Measurements from ENCODE around the gene PGBD5.

PGBD5 gene

DNA sequence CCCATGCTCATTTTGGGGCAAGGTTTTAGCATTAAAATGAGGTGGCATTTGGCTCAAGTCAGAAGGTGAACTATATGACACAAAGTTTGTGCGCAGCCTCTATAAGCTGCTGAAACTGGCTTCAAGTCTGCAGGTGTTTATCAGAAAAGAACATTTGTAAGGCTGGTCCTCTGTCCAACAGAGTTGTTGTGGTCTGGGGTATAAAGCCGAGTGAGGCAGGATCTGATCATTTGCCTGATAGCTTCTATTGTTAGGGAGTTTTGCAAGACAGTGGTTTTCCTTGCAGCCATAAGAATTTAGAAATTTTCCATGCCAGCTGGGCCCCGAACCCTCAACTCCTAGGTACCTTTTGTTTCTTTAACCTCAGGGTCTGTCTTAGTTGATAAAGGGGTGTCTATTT is 130.8 kb downstream of the PGBD5 start:
- H3K4me3 ChIP-seq (ENCODE audit: low read depth in 1 of 2, low read length in 2 of 2), result no peak overlapping the region
- H3K9me3 ChIP-seq (ENCODE audit: control insufficient read depth in 1 of 2, low read length in 2 of 2), result no peaks in the 10 kb centered on the region
- no peak overlapping the region for H3K27ac ChIP-seq (ENCODE audit: low read depth, low read length)
- H3K36me3 ChIP-seq (ENCODE audit: control insufficient read depth in 1 of 2, insufficient read depth in 2 of 2, low read length in 2 of 2), result no peaks in the 10 kb centered on the region
- peaks cover 3 to 7% of the 10 kb centered on the region in 2 donors for H3K27me3 ChIP-seq (ENCODE audit: control insufficient read depth in 1 of 2, insufficient read depth in 2 of 2, low read length in 2 of 2)
- peaks cover 8 to 11% of the 10 kb centered on the region in 2 donors for H3K4me1 ChIP-seq (ENCODE audit: control insufficient read depth in 1 of 2, insufficient read depth in 2 of 2, low read length in 2 of 2)
- no peak overlapping the region for H3K9ac ChIP-seq (ENCODE audit: low read depth in 1 of 2, low read length in 2 of 2)

DNA sequence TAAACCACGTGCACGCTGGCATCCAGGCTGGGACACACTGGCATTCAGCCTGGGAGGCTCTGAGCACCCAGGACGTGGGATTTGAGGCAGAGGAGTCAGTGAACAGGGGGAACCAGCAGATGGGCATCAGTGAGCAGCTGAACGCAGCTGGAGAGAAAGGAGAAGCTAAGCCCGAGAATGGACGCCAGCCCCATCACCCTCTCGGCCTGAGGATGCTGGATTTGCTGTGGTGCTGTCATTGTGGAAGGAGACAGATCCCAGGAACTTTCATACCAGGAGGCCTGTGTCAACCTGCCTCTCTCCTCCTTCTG is 132.8 kb downstream of the PGBD5 start:
- no peak overlapping the region for H3K27ac ChIP-seq (ENCODE audit: low read depth, low read length)

DNA sequence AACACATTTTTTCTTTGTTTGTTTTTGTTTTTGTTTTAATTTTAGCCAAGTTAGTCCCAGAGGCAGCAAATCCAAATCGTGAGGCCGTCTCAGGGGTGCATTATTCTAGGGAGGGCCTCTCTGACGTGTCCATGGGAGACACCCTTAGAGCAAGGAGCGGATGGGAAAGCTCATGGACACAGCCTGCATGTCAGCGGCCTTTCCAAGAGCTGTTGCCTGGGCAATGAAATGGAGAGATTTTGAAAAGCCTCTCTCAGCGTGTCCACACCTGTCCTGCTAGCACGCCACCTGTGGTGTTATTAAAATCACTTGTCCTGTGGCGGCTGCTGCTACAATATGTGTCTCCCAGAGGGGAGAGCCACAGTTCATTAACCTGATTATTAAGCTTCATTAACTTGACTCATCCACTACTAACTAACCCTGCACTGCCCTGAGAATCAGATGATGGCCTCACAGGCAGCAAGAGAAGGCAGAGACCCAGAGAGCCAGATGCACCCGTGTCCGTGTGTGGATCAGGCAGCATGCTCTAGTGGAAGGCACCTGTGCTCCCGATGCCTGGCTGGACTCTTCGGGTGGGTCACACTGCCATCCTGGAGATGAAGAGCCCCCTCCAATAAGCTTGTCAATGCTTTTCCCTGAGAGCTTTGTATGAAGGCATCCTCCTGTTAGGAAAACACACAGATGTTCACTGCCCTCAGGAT is 133.3 kb downstream of the PGBD5 start:
- Histone ChIP-seq H3K4me1 (ENCODE audit: control insufficient read depth in 1 of 2, insufficient read depth in 2 of 2, low read length in 2 of 2) (no peaks in the 10 kb centered on the region), H3K27ac (ENCODE audit: low read depth, low read length) (no peak overlapping the region), H3K9ac (ENCODE audit: low read depth in 1 of 2, low read length in 2 of 2) (no peak overlapping the region), H3K36me3 (ENCODE audit: control insufficient read depth in 1 of 2, insufficient read depth in 2 of 2, low read length in 2 of 2) (no peaks in the 10 kb centered on the region), H3K4me3 (ENCODE audit: low read depth in 1 of 2, low read length in 2 of 2) (no peak overlapping the region), H3K9me3 (ENCODE audit: control insufficient read depth in 1 of 2, low read length in 2 of 2) (no peaks in the 10 kb centered on the region), H3K27me3 (ENCODE audit: control insufficient read depth in 1 of 2, insufficient read depth in 2 of 2, low read length in 2 of 2) (peaks cover 3 to 7% of the 10 kb centered on the region in 2 donors)

More for the DNA sequence above, 132.8 kb downstream of the PGBD5 start:
- Histone ChIP-seq H3K4me3 (ENCODE audit: low read depth in 1 of 2, low read length in 2 of 2) (no peak overlapping the region), H3K9ac (ENCODE audit: low read depth in 1 of 2, low read length in 2 of 2) (no peak overlapping the region), H3K27me3 (ENCODE audit: control insufficient read depth in 1 of 2, insufficient read depth in 2 of 2, low read length in 2 of 2) (peaks cover 3 to 7% of the 10 kb centered on the region in 2 donors), H3K9me3 (ENCODE audit: control insufficient read depth in 1 of 2, low read length in 2 of 2) (no peaks in the 10 kb centered on the region), H3K36me3 (ENCODE audit: control insufficient read depth in 1 of 2, insufficient read depth in 2 of 2, low read length in 2 of 2) (no peaks in the 10 kb centered on the region), H3K4me1 (ENCODE audit: control insufficient read depth in 1 of 2, insufficient read depth in 2 of 2, low read length in 2 of 2) (no peaks in the 10 kb centered on the region)

DNA sequence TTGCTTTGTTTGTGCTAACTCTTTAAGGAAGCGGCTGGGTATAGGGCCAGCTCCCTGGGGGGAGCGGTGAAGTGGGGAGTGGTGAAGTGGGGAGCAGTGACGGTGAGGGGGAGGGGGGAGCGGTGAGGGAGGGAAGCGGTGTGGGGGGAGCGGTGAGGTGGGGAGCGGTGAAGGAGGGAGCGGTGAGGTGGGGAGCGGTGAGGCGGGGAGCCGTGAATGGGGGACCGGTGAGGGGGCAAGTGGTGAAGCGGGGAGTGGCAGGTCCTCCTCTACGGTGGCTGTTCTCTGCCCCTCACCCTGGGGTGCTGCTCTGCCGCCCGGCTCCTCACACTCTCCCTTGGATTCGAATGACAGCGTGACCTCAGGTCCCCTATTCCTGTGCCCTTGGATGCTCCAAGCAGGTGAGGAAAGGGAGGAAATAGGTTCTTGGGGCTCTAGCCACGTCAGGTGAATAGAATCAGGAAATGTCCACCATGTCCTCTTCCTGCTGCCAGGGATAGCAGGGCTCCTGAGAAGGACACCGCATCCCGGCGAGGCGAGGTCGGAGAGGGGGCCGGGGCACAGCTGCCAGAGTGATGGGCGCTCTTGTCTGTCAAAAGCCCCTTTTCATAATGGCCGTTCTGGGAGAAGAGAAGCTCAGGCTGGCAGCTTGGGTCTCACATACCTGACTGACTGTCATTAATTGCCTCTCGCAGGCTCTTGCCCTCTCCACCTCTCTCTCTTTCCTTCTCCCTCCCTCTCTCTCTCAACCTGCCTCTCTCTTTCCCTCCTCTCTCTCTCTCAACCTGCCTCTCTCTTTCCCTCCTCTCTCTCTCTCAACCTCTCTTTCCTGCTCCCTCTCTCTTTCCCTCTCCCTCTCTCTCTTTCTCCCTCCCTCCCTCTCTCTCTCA is 134.2 kb downstream of the PGBD5 start:
- H3K36me3 ChIP-seq (ENCODE audit: control insufficient read depth in 1 of 2, insufficient read depth in 2 of 2, low read length in 2 of 2), result no peaks in the 10 kb centered on the region
- H3K27ac ChIP-seq (ENCODE audit: low read depth, low read length), result no peak overlapping the region
- peaks cover 3 to 7% of the 10 kb centered on the region in 2 donors for H3K27me3 ChIP-seq (ENCODE audit: control insufficient read depth in 1 of 2, insufficient read depth in 2 of 2, low read length in 2 of 2)
- no peaks in the 10 kb centered on the region for H3K9me3 ChIP-seq (ENCODE audit: control insufficient read depth in 1 of 2, low read length in 2 of 2)
- H3K4me1 ChIP-seq (ENCODE audit: control insufficient read depth in 1 of 2, insufficient read depth in 2 of 2, low read length in 2 of 2), result no peaks in the 10 kb centered on the region
- H3K4me3 ChIP-seq (ENCODE audit: low read depth in 1 of 2, low read length in 2 of 2), result no peak overlapping the region
- H3K9ac ChIP-seq (ENCODE audit: low read depth in 1 of 2, low read length in 2 of 2), result no peak overlapping the region

DNA sequence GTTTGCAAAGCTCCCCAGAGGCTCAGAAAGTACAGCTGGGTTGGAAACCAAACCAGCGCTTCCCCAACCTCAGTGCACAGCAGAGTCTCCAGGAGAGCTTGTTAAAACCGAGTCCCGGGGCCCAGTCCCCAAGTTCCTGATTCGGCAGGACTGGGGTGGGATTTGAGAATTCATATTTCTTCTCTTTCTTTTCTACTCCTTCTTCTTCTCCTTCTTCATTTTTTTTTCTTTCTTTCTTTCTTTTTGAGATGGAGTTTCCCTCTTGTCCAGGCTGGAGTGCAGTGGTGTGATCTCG is 136.8 kb downstream of the PGBD5 start:
- Histone ChIP-seq H3K4me3 (ENCODE audit: low read depth in 1 of 2, low read length in 2 of 2) (no peak overlapping the region), H3K9ac (ENCODE audit: low read depth in 1 of 2, low read length in 2 of 2) (no peak overlapping the region), H3K9me3 (ENCODE audit: control insufficient read depth in 1 of 2, low read length in 2 of 2) (no peaks in the 10 kb centered on the region), H3K4me1 (ENCODE audit: control insufficient read depth in 1 of 2, insufficient read depth in 2 of 2, low read length in 2 of 2) (peaks cover 0 to 8% of the 10 kb centered on the region in 2 donors), H3K36me3 (ENCODE audit: control insufficient read depth in 1 of 2, insufficient read depth in 2 of 2, low read length in 2 of 2) (no peaks in the 10 kb centered on the region), H3K27ac (ENCODE audit: low read depth, low read length) (no peak overlapping the region), H3K27me3 (ENCODE audit: control insufficient read depth in 1 of 2, insufficient read depth in 2 of 2, low read length in 2 of 2) (peaks cover 3 to 7% of the 10 kb centered on the region in 2 donors)

DNA sequence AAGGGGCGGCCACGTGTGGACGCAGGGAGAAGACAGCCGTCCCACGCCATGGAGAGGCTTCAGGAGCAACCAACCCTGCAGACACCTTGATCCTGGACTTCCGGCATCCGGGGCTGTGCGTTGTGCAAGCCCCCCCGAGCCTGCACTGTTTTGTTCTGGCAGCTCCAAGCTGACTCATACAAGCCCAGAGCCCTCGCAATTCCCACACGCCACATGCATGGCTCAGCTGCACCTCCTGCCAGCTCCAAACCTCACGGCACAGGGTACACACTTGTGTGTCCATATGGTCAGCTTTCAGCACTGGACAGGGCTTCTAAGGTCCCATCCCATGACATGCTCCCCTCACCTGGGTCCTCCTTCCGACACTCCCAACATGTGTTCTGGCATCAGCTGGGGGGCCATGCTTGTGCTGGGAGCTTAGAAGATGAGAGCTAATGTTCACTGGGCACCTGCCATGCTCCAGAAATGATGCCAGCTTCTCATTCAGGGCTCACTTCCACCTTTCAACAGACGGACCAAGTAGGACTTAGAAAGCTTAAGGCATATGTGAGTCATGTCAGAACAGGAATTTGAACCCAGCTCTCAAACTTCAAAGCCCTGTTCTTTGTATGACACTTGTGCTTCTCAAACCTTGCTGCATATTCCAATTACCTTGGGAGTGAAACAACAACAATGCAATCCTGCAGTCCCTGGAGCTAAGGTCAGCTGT is 137.3 kb downstream of the PGBD5 start:
- no peak overlapping the region for H3K4me3 ChIP-seq (ENCODE audit: low read depth in 1 of 2, low read length in 2 of 2)
- H3K9me3 ChIP-seq (ENCODE audit: control insufficient read depth in 1 of 2, low read length in 2 of 2), result no peaks in the 10 kb centered on the region
- no peaks in the 10 kb centered on the region for H3K36me3 ChIP-seq (ENCODE audit: control insufficient read depth in 1 of 2, insufficient read depth in 2 of 2, low read length in 2 of 2)
- no peak overlapping the region for H3K27ac ChIP-seq (ENCODE audit: low read depth, low read length)
- H3K4me1 ChIP-seq (ENCODE audit: control insufficient read depth in 1 of 2, insufficient read depth in 2 of 2, low read length in 2 of 2), result peaks cover 0 to 8% of the 10 kb centered on the region in 2 donors
- H3K9ac ChIP-seq (ENCODE audit: low read depth in 1 of 2, low read length in 2 of 2), result no peak overlapping the region
- peaks cover 3 to 7% of the 10 kb centered on the region in 2 donors for H3K27me3 ChIP-seq (ENCODE audit: control insufficient read depth in 1 of 2, insufficient read depth in 2 of 2, low read length in 2 of 2)

DNA sequence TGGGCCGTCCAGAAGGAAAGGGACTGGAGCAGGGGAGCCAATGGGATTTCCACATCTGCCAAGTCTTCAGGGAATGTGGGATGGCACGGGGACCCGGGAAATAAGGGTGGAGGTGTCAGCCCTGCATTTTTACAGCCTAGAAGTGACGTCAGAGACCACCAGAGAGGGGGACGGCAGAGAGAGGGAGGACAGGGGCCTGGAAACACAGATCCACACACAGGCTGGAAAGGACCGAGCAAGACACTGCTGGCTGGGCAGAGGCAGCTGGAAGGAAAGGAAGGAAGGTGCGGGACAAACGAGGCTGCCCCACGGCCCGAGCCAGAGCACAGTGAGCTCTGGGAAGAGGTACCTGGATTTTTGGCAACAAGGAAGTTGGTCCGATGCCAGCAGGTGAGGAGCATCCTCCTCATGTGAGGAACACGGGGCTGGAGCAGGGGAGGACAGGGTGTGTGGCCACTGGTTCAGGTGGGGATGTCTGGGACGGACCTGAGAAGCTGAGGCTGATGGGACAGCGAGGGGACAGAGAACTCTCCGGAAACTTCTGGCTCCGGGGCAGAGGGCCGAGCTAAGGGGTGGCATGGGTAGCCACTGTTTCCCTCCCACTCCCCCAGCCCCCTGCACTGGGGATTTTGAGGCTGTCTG is 138.3 kb downstream of the PGBD5 start:
- Histone ChIP-seq H3K4me3 (ENCODE audit: low read depth in 1 of 2, low read length in 2 of 2) (no peak overlapping the region), H3K9ac (ENCODE audit: low read depth in 1 of 2, low read length in 2 of 2) (no peak overlapping the region), H3K27me3 (ENCODE audit: control insufficient read depth in 1 of 2, insufficient read depth in 2 of 2, low read length in 2 of 2) (peaks cover under 1 to 3% of the 10 kb centered on the region in 2 donors), H3K4me1 (ENCODE audit: control insufficient read depth in 1 of 2, insufficient read depth in 2 of 2, low read length in 2 of 2) (peaks cover 0 to 8% of the 10 kb centered on the region in 2 donors), H3K9me3 (ENCODE audit: control insufficient read depth in 1 of 2, low read length in 2 of 2) (no peaks in the 10 kb centered on the region), H3K27ac (ENCODE audit: low read depth, low read length) (no peak overlapping the region), H3K36me3 (ENCODE audit: control insufficient read depth in 1 of 2, insufficient read depth in 2 of 2, low read length in 2 of 2) (no peaks in the 10 kb centered on the region)

DNA sequence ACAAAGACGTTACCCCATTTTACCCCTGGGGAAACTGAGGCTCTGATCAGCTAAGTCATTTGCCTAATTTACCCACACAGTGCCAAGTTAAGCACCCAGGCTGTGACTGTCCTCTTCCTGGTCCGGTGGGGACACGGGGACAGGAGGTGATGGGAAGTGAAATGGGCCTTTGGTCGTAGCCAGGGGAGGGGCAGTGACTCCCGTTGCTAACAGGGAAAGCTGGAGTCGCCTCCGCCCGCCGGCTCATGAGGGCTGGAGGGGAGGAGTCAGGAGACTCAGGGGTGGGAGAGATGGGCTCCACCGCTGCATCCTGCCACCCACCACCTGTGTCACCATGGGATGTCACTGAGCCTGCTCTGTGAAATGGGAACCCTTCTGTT is 139.3 kb downstream of the PGBD5 start:
- Histone ChIP-seq H3K27ac (ENCODE audit: low read depth, low read length) (no peak overlapping the region), H3K4me1 (ENCODE audit: control insufficient read depth in 1 of 2, insufficient read depth in 2 of 2, low read length in 2 of 2) (peaks cover 6 to 8% of the 10 kb centered on the region in 2 donors), H3K9ac (ENCODE audit: low read depth in 1 of 2, low read length in 2 of 2) (no peak overlapping the region), H3K36me3 (ENCODE audit: control insufficient read depth in 1 of 2, insufficient read depth in 2 of 2, low read length in 2 of 2) (no peaks in the 10 kb centered on the region), H3K9me3 (ENCODE audit: control insufficient read depth in 1 of 2, low read length in 2 of 2) (no peaks in the 10 kb centered on the region), H3K27me3 (ENCODE audit: control insufficient read depth in 1 of 2, insufficient read depth in 2 of 2, low read length in 2 of 2) (no peaks in the 10 kb centered on the region), H3K4me3 (ENCODE audit: low read depth in 1 of 2, low read length in 2 of 2) (no peak overlapping the region)

DNA sequence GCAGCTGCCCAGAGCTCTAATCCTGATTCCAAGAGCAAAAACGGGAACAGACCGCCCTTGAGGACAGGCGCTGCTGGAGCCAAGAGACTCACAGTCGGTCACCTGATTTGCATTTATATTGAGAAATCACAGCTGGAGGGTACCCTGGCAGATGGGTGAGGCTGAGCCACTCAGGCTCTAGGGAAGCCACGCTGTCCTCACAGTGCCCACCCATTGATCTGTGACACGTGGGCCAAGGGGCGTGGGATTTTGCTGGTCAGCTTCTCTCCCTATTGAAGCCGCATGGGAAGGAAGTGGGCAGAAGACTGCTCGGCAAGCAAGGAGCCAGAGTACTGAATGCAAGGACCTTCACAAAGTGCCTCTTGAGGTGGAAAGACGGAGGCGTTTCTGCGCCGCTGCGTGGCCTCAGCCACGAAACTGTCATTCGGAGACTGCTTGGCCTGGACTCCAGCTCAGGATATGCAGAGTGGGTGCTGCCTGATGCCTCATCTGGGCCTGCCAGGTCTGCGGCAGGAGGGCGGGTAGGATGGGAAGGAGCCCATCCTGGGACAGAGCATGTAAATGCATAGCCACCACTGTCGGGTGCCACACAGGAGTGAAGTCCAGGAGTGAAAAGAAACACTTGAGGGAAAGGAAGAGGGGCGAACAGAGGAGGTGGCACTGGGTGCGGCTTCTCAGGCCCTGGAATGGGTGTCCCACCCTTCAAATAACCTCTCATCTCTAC is 139.8 kb downstream of the PGBD5 start:
- Histone ChIP-seq H3K27ac (ENCODE audit: low read depth, low read length) (no peak overlapping the region), H3K4me1 (ENCODE audit: control insufficient read depth in 1 of 2, insufficient read depth in 2 of 2, low read length in 2 of 2) (peaks cover 12 to 13% of the 10 kb centered on the region in 2 donors), H3K9ac (ENCODE audit: low read depth in 1 of 2, low read length in 2 of 2) (no peak overlapping the region), H3K4me3 (ENCODE audit: low read depth in 1 of 2, low read length in 2 of 2) (no peak overlapping the region), H3K9me3 (ENCODE audit: control insufficient read depth in 1 of 2, low read length in 2 of 2) (no peaks in the 10 kb centered on the region), H3K27me3 (ENCODE audit: control insufficient read depth in 1 of 2, insufficient read depth in 2 of 2, low read length in 2 of 2) (no peaks in the 10 kb centered on the region), H3K36me3 (ENCODE audit: control insufficient read depth in 1 of 2, insufficient read depth in 2 of 2, low read length in 2 of 2) (no peaks in the 10 kb centered on the region)

Data from duodenal mucosa (tissue), 2 donors.